ENCODE measurements around the gene MARCHF3.
A peak's percentile ranks its signal among the peaks of the same experiment; 100 is the strongest.
"Not testable (repeated sequence)": the region's sequence is repeated elsewhere in the genome, so short reads cannot be mapped to it uniquely, and the experiment has no call there.

MARCHF3 gene

DNA sequence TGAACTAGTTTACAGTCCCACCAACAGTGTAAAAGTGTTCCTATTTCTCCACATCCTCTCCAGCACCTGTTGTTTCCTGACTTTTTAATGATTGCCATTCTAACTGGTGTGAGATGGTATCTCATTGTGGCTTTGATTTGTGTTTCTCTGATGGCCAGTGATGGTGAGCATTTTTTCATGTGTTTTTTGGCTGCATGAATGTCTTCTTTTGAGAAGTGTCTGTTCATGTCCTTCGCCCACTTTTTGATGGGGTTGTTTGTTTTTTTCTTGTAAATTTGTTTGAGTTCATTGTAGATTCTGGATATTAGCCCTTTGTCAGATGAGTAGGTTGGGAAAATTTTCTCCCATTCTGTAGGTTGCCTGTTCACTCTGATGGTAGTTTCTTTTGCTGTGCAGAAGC is 126.0 kb downstream of the MARCHF3 start:
- peaks cover 17% of the 10 kb centered on the region for H3K36me3 Mint-ChIP-seq
- not testable (repeated sequence) for H3K27me3 Mint-ChIP-seq; H3K9me3 Mint-ChIP-seq; H3K4me3 Mint-ChIP-seq; ATAC-seq (ENCODE audit: low read depth); H3K27ac Mint-ChIP-seq; DNase-seq (ENCODE audit: low spot score in 2 of 2); H3K4me1 Mint-ChIP-seq

DNA sequence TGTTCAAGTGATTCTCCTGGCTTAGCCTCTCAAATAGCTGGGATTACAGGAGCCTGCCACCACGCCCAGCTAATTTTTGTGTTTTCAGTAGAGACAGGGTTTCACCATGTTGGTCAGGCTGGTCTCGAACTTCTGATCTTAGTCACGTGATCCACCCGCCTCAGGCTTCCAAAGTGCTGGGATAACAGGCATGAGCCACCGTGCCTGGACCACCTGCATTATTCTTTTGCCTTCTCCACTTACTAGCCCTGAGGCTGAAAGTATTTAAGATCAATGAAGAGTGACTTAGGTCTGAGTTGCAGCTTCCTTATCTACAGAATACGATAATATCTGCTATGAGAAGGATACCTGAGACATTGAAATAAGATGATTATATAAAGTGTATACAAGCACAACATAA is 129.6 kb downstream of the MARCHF3 start:
- Mint-ChIP-seq H3K4me1 (no peaks in the 10 kb centered on the region), H3K4me3 (no peak overlapping the region), H3K27me3 (no peaks in the 10 kb centered on the region), H3K9me3 (no peaks in the 10 kb centered on the region), H3K27ac (no peak overlapping the region), H3K36me3 (peaks cover 17% of the 10 kb centered on the region)
- no peak for DNase-seq (ENCODE audit: low spot score in 2 of 2)
- ATAC-seq (ENCODE audit: low read depth): no peak

DNA sequence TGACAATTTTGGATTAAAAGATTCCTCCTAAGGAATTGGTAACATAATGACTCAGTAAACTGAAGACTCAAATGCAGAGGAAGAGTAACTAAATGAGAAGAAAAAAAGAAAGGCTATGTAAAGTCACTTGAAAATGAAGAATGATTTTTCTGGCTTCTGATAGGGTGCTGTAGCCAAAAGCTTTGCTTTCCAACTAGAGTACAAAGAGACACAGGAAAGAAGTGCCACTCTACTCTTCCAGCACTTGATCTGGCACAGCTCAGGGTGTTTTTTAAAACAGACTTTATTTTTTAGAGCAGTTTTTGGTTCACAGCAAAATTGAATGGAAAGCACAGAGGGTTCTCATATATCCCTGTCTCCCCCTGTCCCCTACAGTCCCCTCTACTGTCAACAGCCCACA is 130.9 kb downstream of the MARCHF3 start:
- Mint-ChIP-seq H3K36me3 (peaks cover 15% of the 10 kb centered on the region), H3K4me3 (no peak overlapping the region), H3K9me3 (no peaks in the 10 kb centered on the region), H3K27ac (no peak overlapping the region), H3K27me3 (no peaks in the 10 kb centered on the region), H3K4me1 (no peaks in the 10 kb centered on the region)
- DNase-seq (ENCODE audit: low spot score in 2 of 2) (no peak), ATAC-seq (ENCODE audit: low read depth) (no peak)

DNA sequence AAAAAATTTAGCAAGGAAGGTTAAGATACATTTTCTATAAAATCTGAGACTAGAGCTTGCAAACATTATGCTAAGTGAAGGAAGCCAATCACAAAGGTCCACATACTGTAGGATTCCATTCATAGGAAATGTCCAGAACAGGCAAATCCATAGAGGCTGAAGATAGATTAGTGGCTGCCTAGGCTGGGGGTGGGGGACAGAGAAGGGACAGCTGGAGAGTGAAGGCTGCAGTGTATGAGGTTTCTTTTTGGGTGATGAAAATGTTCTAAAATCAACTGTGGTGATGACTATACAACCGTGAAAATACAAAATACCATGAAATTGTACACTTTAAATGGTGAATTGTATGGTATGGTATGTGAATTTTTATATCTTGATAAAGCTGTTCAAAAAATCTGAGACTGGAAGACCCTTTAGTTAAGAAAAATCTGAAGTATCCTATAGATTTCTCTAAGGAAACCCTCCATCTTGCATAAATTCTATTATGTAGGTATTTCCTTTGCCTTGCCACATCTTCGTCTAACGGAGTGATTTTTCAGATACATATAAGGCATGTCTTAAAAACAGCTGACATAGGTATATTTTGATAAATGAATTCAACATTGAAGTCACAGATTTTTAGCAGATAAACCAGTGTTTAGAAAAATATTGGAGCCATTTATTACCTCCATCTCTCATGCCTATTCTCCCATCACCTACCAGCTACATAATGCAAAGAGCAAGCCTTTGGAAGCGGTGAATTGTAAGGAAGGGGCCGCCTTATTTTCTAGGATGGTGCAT is 132.3 kb downstream of the MARCHF3 start:
- DNase-seq (ENCODE audit: low spot score in 2 of 2): no peak
- Mint-ChIP-seq H3K36me3 (peaks cover 14% of the 10 kb centered on the region), H3K4me1 (no peaks in the 10 kb centered on the region), H3K27me3 (no peaks in the 10 kb centered on the region), H3K27ac (no peak overlapping the region), H3K4me3 (no peak overlapping the region), H3K9me3 (no peaks in the 10 kb centered on the region)
- no peak for ATAC-seq (ENCODE audit: low read depth)

DNA sequence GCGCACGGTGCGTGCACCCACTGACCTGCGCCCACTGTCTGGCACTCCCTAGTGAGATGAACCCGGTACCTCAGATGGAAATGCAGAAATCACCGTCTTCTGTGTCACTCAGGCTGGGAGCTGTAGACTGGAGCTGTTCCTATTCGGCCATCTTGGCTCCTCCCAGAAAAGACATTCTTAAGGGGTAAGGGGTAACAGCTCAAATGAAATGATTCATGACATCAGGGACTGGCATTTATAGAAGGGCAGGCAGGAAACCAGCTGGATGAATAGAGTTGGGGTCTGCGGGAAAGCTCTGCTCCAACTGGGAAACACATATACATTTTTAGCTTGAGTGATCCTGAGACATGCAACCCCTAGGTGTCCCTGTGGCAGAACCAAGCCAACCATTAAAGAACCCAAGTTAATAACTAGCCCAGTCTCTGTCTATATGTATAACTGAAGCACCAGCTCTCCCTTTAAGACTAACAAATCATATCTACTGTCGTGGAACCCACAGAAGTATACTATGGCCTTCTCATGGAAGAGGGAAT is 134.1 kb downstream of the MARCHF3 start:
- no peaks in the 10 kb centered on the region for H3K4me1 Mint-ChIP-seq
- ATAC-seq (ENCODE audit: low read depth): no peak
- H3K4me3 Mint-ChIP-seq: no peak overlapping the region
- H3K9me3 Mint-ChIP-seq: no peaks in the 10 kb centered on the region
- H3K27ac Mint-ChIP-seq: no peak overlapping the region
- no peaks in the 10 kb centered on the region for H3K27me3 Mint-ChIP-seq
- H3K36me3 Mint-ChIP-seq: peaks cover 2% of the 10 kb centered on the region
- DNase-seq (ENCODE audit: low spot score in 2 of 2): no peak

DNA sequence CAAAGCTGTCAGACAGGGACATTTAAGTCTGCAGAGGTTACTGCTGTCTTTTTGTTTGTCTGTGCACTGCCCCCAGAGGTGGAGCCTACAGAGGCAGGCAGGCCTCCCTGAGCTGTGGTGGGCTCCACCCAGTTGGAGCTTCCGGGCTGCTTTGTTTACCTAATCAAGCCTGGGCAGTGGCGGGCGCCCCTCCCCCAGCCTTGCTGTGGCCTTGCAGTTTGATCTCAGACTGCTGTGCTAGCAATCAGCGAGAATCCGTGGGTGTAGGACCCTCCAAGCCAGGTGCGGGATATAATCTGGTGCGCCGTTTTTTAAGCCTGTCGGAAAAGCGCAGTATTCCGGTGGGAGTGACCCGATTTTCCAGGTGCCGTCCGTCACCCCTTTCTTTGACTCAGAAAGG is 134.6 kb downstream of the MARCHF3 start:
- DNase-seq (ENCODE audit: low spot score in 2 of 2); H3K36me3 Mint-ChIP-seq; ATAC-seq (ENCODE audit: low read depth); H3K27ac Mint-ChIP-seq; H3K4me1 Mint-ChIP-seq; H3K4me3 Mint-ChIP-seq; H3K27me3 Mint-ChIP-seq; H3K9me3 Mint-ChIP-seq: not testable (repeated sequence)

DNA sequence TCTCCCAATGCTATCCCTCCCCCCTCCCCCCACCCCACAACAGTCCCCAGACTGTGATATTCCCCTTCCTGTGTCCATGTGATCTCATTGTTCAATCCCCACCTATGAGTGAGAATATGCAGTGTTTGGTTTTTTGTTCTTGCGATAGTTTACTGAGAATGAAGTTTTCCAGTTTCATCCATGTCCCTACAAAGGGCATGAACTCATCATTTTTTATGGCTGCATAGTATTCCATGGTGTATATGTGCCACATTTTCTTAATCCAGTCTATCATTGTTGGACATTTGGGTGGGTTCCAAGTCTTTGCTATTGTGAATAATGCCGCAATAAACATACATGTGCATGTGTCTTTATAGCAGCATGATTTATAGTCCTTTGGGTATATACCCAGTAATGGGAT is 139.9 kb downstream of the MARCHF3 start:
- not testable (repeated sequence) for H3K36me3 Mint-ChIP-seq; H3K4me3 Mint-ChIP-seq; H3K9me3 Mint-ChIP-seq; ATAC-seq (ENCODE audit: low read depth); H3K27me3 Mint-ChIP-seq; DNase-seq (ENCODE audit: low spot score in 2 of 2); H3K27ac Mint-ChIP-seq; H3K4me1 Mint-ChIP-seq

DNA sequence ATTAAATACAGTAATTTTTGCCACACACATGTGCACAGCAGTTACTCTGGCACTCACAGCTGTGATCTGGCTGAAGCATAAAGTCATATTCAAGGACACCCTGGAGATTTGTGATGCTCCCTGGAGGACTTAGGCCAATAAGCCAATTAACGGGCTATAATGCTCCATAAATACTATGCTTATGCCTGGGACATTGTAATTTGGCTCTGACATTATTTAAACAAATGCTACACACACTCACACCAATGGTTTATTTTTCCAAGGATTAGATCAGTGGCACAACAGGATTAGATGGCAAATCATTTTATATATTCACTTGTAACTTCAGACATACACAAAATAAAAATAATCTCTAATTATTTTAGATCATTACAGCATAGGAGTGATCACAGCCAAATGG is 142.2 kb downstream of the MARCHF3 start:
- Mint-ChIP-seq H3K27me3 (no peaks in the 10 kb centered on the region), H3K27ac (peak overlapping the region; percentile 43), H3K4me3 (no peak overlapping the region), H3K9me3 (no peaks in the 10 kb centered on the region), H3K4me1 (peaks cover 6% of the 10 kb centered on the region), H3K36me3 (peaks cover 7% of the 10 kb centered on the region)
- DNase-seq (ENCODE audit: low spot score in 2 of 2) (no peak), ATAC-seq (ENCODE audit: low read depth) (no peak)

DNA sequence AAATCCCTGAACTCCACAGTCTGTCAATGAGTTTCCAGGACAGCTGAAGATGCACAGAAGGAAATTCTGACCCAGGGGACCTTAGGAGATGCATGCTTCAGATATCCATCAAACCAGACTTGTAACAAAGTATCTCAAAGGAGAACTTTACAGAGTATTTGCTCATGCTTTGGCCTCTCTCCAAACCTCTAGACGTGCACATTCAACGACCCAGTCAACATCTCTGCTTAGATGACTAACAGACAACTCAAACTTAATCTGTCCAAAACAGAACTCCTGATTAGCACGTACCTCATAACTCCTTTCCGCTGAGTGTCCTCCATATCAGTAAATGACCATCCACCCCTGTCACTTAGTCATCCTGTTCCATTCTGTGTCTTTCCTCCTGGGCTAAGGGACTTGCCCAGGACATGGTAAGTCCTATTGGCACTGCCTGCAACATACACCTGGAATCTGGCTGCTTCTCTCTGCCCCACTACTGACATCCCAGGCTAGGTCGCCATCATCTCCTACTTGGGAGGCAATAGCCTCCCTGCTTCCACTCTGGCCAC is 146.0 kb downstream of the MARCHF3 start:
- H3K4me1 Mint-ChIP-seq: peaks cover 10% of the 10 kb centered on the region
- H3K27ac Mint-ChIP-seq: peak overlapping the region; percentile 0
- ATAC-seq (ENCODE audit: low read depth) (no peak), DNase-seq (ENCODE audit: low spot score in 2 of 2) (no peak)
- no peak overlapping the region for H3K4me3 Mint-ChIP-seq
- peaks cover 13% of the 10 kb centered on the region for H3K36me3 Mint-ChIP-seq
- H3K9me3 Mint-ChIP-seq: no peaks in the 10 kb centered on the region
- H3K27me3 Mint-ChIP-seq: no peaks in the 10 kb centered on the region

DNA sequence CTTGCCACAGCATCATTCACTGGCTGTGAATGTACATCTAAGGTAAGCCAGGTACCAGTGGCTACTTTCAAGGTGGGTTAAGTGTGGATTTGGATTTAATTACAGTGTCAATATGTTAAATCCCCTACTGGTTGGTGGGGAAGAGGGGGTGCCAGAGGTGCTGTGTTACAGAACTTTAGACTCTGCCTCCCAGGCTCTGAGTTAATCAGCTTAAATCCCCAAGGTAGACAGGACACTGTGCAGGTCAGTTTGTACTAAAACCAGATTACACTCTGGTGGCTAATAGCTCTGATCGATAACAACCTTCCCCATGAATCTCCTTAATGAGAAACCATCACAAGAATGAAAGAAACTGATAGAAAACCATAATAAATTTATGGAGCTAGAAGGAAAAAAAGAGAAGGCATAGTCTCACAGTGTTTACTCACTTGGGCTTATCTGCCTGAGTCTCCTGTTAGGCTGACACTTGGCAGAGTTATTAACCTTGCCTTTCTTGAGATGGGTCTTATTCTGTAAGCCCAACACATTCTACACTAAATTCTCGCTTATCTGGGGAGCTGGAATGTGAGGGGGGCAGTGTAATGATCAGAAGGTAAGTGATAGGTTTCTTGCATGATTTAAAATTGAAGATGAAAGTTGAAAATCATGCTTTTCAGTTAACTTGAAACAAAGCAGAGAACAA is 146.7 kb downstream of the MARCHF3 start:
- no peak overlapping the region for H3K4me3 Mint-ChIP-seq
- no peaks in the 10 kb centered on the region for H3K9me3 Mint-ChIP-seq
- H3K27me3 Mint-ChIP-seq: no peaks in the 10 kb centered on the region
- H3K4me1 Mint-ChIP-seq: peaks cover 10% of the 10 kb centered on the region
- H3K36me3 Mint-ChIP-seq: peaks cover 14% of the 10 kb centered on the region
- ATAC-seq (ENCODE audit: low read depth): no peak
- no peak overlapping the region for H3K27ac Mint-ChIP-seq
- no peak for DNase-seq (ENCODE audit: low spot score in 2 of 2)

DNA sequence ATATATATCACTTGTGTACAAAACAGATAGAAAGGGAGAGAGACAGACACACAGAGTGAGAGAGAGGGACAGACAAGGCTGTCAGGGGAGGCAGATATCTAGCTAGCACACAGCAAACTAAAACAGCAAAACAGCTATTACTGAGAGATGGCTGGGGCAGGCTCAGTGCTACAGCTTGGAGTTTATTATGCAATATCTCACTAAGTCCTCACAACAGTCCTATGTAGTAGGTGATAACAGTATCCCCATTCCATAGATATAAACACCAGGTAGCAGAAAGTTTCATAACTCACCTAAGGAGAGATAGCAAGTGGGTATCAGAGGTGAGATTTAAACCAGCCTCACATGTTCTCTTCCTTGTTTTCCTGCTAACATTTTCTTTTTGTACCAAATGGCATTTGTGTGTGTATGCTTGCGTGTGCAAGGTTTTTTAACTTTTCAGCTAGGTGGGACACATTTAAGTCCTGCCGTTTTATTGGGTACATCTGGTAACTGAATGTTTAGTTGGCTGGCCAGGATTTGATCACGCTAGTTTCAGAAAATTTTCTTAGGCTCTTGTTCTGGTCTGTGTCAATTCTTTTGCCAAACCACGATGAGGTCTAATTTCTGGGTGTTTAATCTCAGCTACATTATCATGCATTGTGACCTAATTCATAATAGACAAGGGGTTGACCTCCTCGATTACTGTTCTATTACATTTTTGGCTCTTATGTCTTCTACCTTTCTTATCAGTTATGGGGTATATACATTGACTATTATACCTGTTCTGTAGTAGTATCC is 148.3 kb downstream of the MARCHF3 start:
- H3K4me3 Mint-ChIP-seq: no peak overlapping the region

DNA sequence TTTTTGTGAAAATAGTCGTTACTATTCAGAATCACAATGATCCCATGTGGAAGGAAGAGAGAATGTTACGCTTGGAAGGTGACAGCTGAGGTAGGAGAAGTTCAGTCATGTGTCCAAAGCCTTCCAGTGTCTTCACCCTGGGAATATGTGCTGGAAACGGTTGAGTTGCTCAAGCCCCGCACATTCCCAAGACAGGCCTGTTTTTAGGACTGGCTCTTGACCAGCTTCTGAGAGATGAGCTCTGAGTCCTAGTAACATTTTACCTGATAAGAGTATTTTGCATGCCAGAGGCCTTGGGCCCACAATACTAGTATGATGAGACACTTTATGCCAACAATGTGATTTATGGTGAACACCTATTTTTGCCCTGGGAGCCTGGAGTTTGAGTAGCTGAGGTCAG is 151.7 kb downstream of the MARCHF3 start:
- peak overlapping the region; percentile 58 for H3K27ac Mint-ChIP-seq
- peaks cover 5% of the 10 kb centered on the region for H3K4me1 Mint-ChIP-seq
- H3K9me3 Mint-ChIP-seq: no peaks in the 10 kb centered on the region
- H3K36me3 Mint-ChIP-seq: peaks cover 31% of the 10 kb centered on the region
- H3K4me3 Mint-ChIP-seq: no peak overlapping the region
- no peak for DNase-seq (ENCODE audit: low spot score in 2 of 2)
- ATAC-seq (ENCODE audit: low read depth): no peak
- H3K27me3 Mint-ChIP-seq: no peaks in the 10 kb centered on the region

More for the DNA sequence above, 148.3 kb downstream of the MARCHF3 start:
- H3K27ac Mint-ChIP-seq: no peak overlapping the region
- no peaks in the 10 kb centered on the region for H3K9me3 Mint-ChIP-seq
- peaks cover 29% of the 10 kb centered on the region for H3K36me3 Mint-ChIP-seq
- no peak for ATAC-seq (ENCODE audit: low read depth)
- DNase-seq (ENCODE audit: low spot score in 2 of 2): no peak
- H3K4me1 Mint-ChIP-seq: peaks cover 10% of the 10 kb centered on the region
- H3K27me3 Mint-ChIP-seq: no peaks in the 10 kb centered on the region

DNA sequence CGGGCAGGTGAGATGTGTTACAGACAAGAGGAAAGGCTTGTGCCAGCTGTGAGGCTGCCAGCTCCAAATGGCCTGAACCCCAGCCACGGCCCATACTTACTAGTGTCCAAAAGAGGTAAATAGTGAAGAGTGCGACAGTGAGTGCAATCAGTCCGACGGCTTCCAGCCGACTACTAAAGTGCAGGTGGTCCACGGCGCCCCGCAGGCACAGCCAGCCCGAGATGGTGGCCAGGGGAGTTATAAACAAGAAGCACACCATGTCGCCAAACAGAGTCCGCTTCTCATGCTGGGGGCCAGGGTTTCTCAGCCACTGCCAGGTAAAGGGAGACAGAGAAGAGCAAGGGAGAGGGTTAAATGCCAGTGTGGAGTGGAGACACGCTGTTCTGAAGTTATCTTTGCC is 152.3 kb downstream of the MARCHF3 start:
- Mint-ChIP-seq H3K27me3 (no peaks in the 10 kb centered on the region), H3K36me3 (peaks cover 31% of the 10 kb centered on the region), H3K4me3 (no peak overlapping the region), H3K9me3 (no peaks in the 10 kb centered on the region), H3K27ac (no peak overlapping the region), H3K4me1 (peaks cover 5% of the 10 kb centered on the region)
- ATAC-seq (ENCODE audit: low read depth): no peak
- DNase-seq (ENCODE audit: low spot score in 2 of 2): no peak

DNA sequence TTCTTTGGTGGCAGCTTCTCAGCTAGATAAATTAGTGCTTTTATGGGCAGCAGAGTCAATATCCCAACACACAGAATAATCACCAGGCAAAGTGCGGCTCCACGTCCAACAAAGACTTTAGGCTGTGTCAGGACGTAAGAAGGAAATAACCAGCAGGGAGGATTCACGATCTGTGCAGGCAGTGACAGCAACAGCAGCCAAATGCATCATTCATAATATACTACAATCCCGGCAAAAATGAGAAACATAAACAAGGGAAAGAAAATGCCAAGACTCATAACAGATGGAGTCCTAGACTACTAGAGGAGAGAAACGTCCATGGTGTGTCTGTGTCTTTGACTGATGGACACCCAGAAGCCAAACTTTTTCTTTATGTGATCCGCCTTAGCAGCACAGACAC is 152.8 kb downstream of the MARCHF3 start:
- H3K4me3 Mint-ChIP-seq: no peak overlapping the region
- no peak for DNase-seq (ENCODE audit: low spot score in 2 of 2)
- H3K9me3 Mint-ChIP-seq: no peaks in the 10 kb centered on the region
- no peak overlapping the region for H3K27ac Mint-ChIP-seq
- H3K4me1 Mint-ChIP-seq: peaks cover 5% of the 10 kb centered on the region
- no peak for ATAC-seq (ENCODE audit: low read depth)
- peaks cover 34% of the 10 kb centered on the region for H3K36me3 Mint-ChIP-seq
- no peaks in the 10 kb centered on the region for H3K27me3 Mint-ChIP-seq
